Suprapubic skin (tissue), 3 donors: ENCODE results near the gene LMBR1.

Source experiments
- CTCF ChIP-seq, 2 donors: fragments of 200-600 bp in 1 of 2; fragments of 450-650 bp in 1 of 2; sonication (generic) in 1 of 2; IDR thresholded peaks; one replicate each; pipeline ENCODE4 v1.5.1; 2016 to 2019; ENCODE audit warnings: antibody characterized with exemption in 2 of 2, mild to moderate bottlenecking in 1 of 2, moderate library complexity in 1 of 2
- POLR2A ChIP-seq, 2 donors: fragments of 450-650 bp; IDR thresholded peaks; one replicate each; pipeline ENCODE4 v1.6.1; 2017; ENCODE audit warnings: antibody characterized with exemption in 2 of 2, mild to moderate bottlenecking in 2 of 2, moderate library complexity in 2 of 2

GRCh38 chr7:156793334-156793733, 99.6 kb downstream of the LMBR1 start:
- TF ChIP-seq POLR2A (IDR thresholded peaks at IDR 0.05) (no peak), CTCF (IDR thresholded peaks at IDR 0.05) (no peak)
